Suppressor macrophage treated with lipopolysaccharide for 4 hours (primary cell): ENCODE results near the gene CYTH2.
"Not testable (repeated sequence)": the region's sequence is repeated elsewhere in the genome, so short reads cannot be mapped to it uniquely, and the experiment has no call there.

Experiments
- DNase-seq: peaks from one replicate; pipeline ENCODE4 v3.0.0-alpha.2; 2020

Gene CYTH2

DNA sequence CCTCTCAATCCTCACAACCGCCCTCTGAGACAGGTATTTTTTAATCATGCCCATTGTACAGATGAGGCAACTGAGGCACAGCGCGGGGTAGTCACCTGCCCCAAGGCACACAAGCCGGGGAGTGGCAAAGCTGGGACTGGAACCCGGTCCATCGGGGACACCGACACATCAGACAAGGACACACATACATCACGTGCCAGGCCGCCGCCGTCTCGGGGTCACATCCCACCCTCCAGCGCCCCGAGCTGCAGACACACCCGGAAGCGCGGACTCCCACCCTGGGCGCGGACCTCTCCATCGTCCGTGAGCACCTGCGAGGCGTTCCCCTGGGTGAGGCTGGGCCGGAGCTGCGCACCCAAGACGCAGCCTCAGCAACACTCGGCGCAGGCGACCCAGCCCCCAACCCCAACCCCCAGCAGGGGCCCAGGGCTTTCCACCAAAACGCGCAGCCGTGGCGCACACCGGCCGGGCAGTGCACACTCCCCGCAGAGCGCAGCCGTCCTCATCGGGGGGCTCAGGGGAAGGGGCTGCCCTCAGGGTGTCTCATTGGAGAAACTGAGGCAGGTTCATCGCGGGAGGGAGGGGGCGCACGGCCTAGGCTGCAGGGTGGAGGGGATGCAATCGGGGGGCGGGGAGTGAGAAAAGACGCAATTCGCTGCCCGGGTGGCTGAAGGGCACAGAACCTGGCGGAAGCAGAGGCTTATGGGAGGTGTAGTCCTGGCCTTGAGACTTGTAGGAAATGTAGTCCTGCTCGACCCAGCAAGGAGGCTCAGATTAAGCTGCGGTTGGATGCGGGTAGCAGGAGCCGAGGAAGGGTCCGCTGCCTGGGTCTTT, 44.3 kb downstream of the CYTH2 start:
- DNase-seq: peak; percentile 51

DNA sequence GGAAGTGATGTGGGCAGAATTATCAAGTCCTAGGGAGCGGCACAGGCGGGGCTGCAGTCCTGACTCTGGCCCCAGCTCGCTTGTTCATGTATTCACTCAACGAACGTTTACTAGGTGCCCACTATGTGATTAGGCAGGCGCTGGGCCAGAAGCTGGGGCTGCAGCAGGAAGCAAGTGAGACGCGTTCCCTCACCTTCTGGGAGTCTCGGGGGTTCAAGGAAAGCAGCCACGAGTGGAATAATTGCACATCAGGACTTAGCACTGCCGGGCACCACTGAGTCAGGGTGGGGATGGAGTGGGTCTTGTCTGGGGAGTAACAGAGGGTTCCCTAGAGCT, 44.9 kb downstream of the CYTH2 start:
- no peak for DNase-seq

DNA sequence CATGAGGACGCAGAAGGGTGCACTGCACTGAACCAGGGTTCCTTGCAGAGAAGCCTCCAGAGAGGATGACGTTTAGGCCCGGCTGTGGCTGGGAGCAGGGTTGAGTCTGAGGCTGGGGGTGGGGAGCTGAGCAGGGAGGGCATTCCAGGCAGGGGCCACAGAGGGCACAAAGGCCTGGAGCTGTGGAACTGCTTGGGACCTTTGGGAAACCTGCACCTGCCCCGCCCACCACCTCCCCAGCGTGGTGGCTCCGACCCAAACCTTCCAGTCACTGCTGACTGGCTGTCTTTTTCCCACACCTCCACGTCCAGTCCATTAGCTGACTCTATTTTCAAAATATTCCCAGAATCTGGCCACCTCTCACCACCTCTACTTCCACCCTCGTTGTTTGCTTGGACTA, 47.4 kb downstream of the CYTH2 start:
- no peak for DNase-seq

DNA sequence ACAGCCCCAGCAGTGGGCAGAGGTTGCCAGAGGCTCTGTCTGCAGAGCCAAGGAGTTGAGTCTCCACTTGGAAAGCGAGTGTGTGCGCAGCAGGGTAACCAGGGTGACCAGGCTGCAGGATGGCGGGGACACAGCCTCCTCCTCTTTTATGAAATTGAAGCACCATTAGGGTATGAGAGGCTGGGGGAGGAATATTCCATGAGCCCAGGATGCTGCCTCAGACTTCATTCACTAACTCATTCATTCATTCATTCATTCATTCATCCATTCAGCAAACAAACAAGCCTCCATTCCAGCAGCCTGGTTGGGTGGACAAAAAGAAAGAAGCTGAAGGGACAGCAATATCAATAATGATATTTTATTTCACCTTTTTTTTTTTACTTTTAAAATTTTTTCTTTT, 49.0 kb downstream of the CYTH2 start:
- no peak for DNase-seq

DNA sequence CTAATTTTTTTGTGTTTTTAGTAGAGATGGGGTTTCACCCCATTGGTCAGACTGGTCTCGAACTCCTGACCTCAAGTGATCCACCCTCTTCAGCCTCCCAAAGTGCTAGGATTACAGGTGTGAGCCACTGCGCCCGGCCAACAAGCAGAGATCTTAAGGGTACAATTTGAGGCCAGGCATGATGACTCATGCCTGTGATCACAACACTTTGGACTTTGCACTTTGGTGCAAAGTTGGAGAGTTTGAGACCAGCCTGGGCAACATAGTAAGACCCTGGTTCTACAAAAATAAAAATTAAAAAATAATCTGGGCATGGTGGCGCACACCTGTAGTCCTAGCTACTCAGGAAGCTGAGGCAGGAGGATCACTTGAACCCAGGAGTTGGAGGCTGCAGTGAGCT, 50.3 kb downstream of the CYTH2 start:
- not testable (repeated sequence) for DNase-seq

DNA sequence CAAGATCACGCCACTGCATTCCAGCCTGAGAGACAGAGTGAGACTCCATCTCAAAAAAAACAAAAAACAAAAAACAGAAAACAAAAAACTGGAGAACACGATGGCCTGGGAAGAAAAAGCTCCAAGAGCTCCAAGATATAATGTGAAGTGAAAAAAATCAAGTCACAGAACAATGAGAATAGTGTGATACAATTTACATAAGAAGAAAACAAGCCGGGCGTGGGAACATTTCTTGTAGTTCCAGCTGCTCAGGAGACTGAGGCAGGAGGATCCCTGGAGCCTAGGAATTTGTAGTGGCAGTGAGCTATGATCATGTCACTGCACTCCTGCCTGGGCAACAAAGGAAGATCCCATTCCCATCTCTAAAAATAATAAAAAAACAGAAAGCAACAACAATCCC, 51.0 kb downstream of the CYTH2 start:
- DNase-seq: no peak

DNA sequence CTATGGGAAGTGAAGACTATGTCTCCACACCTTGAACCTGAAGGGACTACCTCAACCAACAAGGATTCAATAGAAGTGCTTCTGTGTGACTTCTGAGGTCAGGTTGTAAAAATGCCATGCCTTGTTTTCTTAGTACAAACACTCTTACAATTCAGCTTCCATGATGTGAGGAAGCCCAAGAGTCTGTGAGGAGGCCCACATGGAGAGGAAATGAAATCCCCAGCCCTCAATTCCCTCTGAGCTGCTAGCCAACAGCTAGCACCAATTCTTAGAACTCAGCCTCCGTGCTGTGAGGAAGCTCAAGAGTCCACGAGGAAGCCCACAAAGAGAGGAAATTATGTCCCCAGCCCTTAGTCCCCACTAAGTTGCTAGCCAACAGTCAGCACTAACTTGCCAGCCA, 55.1 kb downstream of the CYTH2 start:
- no peak for DNase-seq

DNA sequence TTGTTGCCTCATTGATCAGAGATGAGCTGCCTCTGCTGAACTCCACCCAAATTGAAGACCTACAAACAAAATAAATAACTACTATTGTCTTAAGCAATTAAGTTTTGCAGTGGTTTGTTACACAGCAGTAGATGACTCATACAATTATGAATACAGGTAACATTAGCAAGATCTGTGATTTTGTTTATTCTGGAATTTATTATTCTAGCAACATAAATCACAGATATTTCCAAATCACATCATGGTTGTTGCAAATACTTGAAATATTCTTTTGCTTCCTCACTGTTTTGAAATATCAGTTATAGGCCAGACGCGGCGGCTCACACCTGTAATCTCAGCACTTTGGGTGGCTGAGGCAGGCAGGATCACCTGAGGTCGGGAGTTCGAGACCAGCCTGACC, 55.6 kb downstream of the CYTH2 start:
- no peak for DNase-seq

DNA sequence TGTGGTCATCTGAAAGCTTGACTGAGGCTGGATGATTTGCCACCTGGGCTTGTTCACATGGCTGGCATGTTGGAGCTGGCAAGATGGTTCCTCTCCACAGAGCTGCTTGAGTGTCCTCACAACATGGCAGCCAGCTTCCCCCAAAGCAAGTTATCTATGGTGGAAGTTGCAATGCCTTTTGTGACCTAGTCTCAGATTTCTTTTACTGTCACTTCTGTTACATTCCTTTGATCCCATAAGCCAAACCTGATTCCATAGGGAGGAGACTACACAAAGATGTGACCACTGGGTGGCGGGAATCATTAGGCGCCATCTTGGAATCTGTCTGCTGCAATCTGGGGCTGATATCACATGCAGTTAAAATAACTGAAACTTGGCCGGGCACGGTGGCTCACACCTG, 60.0 kb downstream of the CYTH2 start:
- no peak for DNase-seq

DNA sequence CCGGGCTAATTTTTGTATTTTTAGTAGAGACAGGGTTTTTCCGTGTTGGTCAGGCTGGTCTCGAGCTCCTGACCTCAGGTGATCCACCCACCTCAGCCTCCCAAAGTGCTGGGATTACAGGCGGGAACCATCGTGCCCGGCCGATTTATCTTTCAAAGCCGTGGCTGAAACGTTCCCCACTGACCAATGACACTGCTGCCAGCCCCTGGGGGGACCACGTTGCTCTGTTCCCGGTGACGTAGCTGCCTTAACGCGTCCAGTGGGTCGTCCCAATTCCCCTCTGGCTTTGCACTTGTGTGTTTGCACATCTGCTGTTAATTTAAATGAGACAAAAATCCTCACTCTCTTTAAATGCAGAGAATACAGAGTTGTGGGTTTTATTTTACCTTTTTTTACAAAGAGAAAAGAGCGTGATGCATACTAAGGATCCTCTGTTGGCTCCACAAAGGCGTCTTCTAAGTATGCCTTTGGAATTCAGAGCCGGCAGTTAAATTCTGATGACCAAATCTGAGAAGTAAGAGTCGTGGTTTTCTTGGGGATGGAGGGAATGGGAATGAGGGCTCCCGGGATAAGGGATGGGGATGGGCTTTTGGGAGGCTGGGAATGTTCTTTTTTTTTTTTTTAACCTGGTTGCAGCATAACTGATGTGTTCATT, 61.0 kb downstream of the CYTH2 start:
- no peak for DNase-seq

DNA sequence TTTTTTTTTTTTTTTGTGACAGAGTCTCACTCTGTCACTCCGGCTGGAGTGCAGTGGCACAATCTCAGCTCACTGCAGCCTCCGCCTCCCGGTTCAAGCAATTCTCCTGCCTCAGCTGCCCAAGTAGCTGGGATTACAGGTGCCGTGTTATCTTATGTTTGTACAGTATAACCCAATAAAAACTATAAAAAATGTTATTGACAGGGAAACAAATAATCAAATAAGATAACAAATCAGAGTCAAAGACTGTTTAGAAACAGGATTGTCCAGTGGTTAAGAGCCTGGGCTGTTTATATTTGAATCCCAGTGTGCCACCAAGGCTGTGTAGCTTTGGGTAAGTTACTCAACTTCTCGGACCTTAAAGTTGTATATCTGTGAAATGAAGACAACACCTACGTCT, 61.6 kb downstream of the CYTH2 start:
- no peak for DNase-seq
